Measurements from ENCODE around the gene APH1A. TPM values are rescaled to one million over a fixed set of nuclear protein-coding genes. Genes with fewer than 3 reads are reported as not detected.

APH1A gene
- total and polyA plus RNA-seq, 4 experiments from 2014 or later = 45.1 to 120 (median 94.8) TPM

GRCh38 chr1:150282558-150282958 lies 13.7 kb upstream of the APH1A start:
- no peak for DNase-seq
- Histone ChIP-seq H3K4me1 (ENCODE audit: insufficient read depth, low read length) (peaks cover 23% of the 10 kb centered on the region), H3K4me3 (ENCODE audit: low read length in 2 of 2) (no peak overlapping the region), H3K9me3 (ENCODE audit: control insufficient read depth in 1 of 2, low read length in 2 of 2) (no peaks in the 10 kb centered on the region), H3K27me3 (ENCODE audit: insufficient read depth, low read length) (no peaks in the 10 kb centered on the region), H3K36me3 (ENCODE audit: insufficient read depth, low read length) (no peaks in the 10 kb centered on the region), H3K27ac (ENCODE audit: low read depth, low read length) (peak overlapping the region; percentile 24)
- POLR2A ChIA-PET (ENCODE audit: partially characterized antibody) = interaction anchor here (0.7 to 2.6 kb wide), 7 partner anchors 13 to 722 kb away, joined by 3 to 37 read pairs (median 5); partner anchors contain the start of genes APH1A and RPRD2
- Mint-ChIP-seq H3K4me1 (peaks cover 15 to 27% (median 24%) of the 10 kb centered on the region in 4 donors), H3K27me3 (no peaks in the 10 kb centered on the region), H3K4me3 (peak overlapping the region; percentile 83 to 97 (median 89)), H3K9me3 (peaks cover 0 to 4% (median 0%) of the 10 kb centered on the region in 8 donors), H3K27ac (peak overlapping the region; percentile 87 to 98 (median 96)), H3K36me3 (peaks cover 0 to 1% of the 10 kb centered on the region in 2 donors)
- intact Hi-C loops (cut with micrococcal nuclease) = loop anchor here (1.0 to 2.0 kb wide), 3 partner anchors 11 to 46 kb away; partner anchors contain the start of genes ANP32E, APH1A and MRPS21
- CTCF ChIA-PET (ENCODE audit: partially characterized antibody) = interaction anchor here (0.7 to 3.9 kb wide), 3 partner anchors 26 to 95 kb away, joined by 3 to 45 read pairs (median 4); partner anchors contain the start of gene CA14

- peak; percentile 81 to 89 (median 88) for DNase-seq
- Mint-ChIP-seq H3K4me3 (peak within 1 kb of the TSS; percentile 83 to 97 (median 89)), H3K4me1 (peaks cover 15 to 27% (median 24%) of the 10 kb centered on the region in 4 donors), H3K27me3 (no peaks in the 10 kb centered on the region), H3K27ac (peak within 1 kb of the TSS; percentile 87 to 98 (median 96)), H3K9me3 (peaks cover 0 to 4% (median 0%) of the 10 kb centered on the region in 8 donors), H3K36me3 (peaks cover 0 to 1% of the 10 kb centered on the region in 2 donors)
- intact Hi-C loops (cut with micrococcal nuclease) = loop anchor here (1.0 to 2.0 kb wide), 4 partner anchors 11 to 46 kb away; partner anchors contain the start of genes ANP32E, APH1A and MRPS21
- Histone ChIP-seq H3K4me1 (ENCODE audit: insufficient read depth, low read length) (peaks cover 23% of the 10 kb centered on the region), H3K27me3 (ENCODE audit: insufficient read depth, low read length) (no peaks in the 10 kb centered on the region), H3K9me3 (ENCODE audit: control insufficient read depth in 1 of 2, low read length in 2 of 2) (no peaks in the 10 kb centered on the region), H3K4me3 (ENCODE audit: low read length in 2 of 2) (peak within 1 kb of the TSS; percentile 61 to 80), H3K36me3 (ENCODE audit: insufficient read depth, low read length) (no peaks in the 10 kb centered on the region), H3K27ac (ENCODE audit: low read depth, low read length) (peak within 1 kb of the TSS; percentile 57)
- POLR2A ChIA-PET (ENCODE audit: partially characterized antibody) = interaction anchor here (0.7 to 2.6 kb wide), 12 partner anchors 9 to 395 kb away, joined by 3 to 37 read pairs (median 5); partner anchors contain the start of genes ANP32E, APH1A and RPRD2
- CTCF ChIA-PET (ENCODE audit: partially characterized antibody) = interaction anchor here (0.7 to 3.9 kb wide), 10 partner anchors 9 to 875 kb away, joined by 3 to 45 read pairs (median 4); partner anchors contain the start of genes ANP32E, C1orf54, CA14 and TNFAIP8L2
Observed at GRCh38 chr1:150281758-150282557, 13.1 kb upstream of the APH1A start, which contains the start of gene CIART. Gene CIART (plus strand): TSS chr1:150282554. CDS start chr1:150283268, 714 bp downstream.

GRCh38 chr1:150281221-150281757 lies 12.5 kb upstream of the APH1A start:
- POLR2A ChIA-PET (ENCODE audit: partially characterized antibody) = interaction anchor here (1.0 to 2.6 kb wide), 8 partner anchors 10 to 287 kb away, joined by 3 to 37 read pairs (median 4); partner anchors contain the start of genes ANP32E, APH1A and RPRD2
- H3K36me3 Mint-ChIP-seq = peaks cover 0 to 1% of the 10 kb centered on the region in 2 donors

GRCh38 chr1:150280138-150280707 lies 11.4 kb upstream of the APH1A start:
- Histone ChIP-seq H3K9me3 (ENCODE audit: control insufficient read depth in 1 of 2, low read length in 2 of 2) (no peaks in the 10 kb centered on the region), H3K27ac (ENCODE audit: low read depth, low read length) (no peak overlapping the region), H3K4me3 (ENCODE audit: low read length in 2 of 2) (no peak overlapping the region), H3K27me3 (ENCODE audit: insufficient read depth, low read length) (no peaks in the 10 kb centered on the region), H3K36me3 (ENCODE audit: insufficient read depth, low read length) (no peaks in the 10 kb centered on the region), H3K4me1 (ENCODE audit: insufficient read depth, low read length) (peaks cover 23% of the 10 kb centered on the region)
- Mint-ChIP-seq H3K4me3 (peak overlapping the region in 7 of 8 donors; percentile 15 to 72 (median 41)), H3K27ac (peak overlapping the region in 5 of 7 donors; percentile 45 to 87 (median 79)), H3K27me3 (no peaks in the 10 kb centered on the region), H3K4me1 (peaks cover 15 to 27% (median 24%) of the 10 kb centered on the region in 4 donors), H3K36me3 (peaks cover 0 to 3% of the 10 kb centered on the region in 2 donors), H3K9me3 (peaks cover 0 to 4% (median 0%) of the 10 kb centered on the region in 8 donors)
- ChIA-PET POLR2A (ENCODE audit: partially characterized antibody) (interaction anchor here (1.2 to 2.6 kb wide), 2 partner anchors 11 to 84 kb away, joined by 4 to 17 read pairs; partner anchors contain the start of gene RPRD2), CTCF (ENCODE audit: partially characterized antibody) (interaction anchor here (1.2 to 3.9 kb wide), 3 partner anchors 24 to 877 kb away, joined by 3 to 45 read pairs (median 3); partner anchors contain the start of genes CA14 and TNFAIP8L2)
- no peak for DNase-seq
- intact Hi-C loops (cut with micrococcal nuclease) = no loop called here

More at GRCh38 chr1:150281221-150281757, 12.5 kb upstream of the APH1A start:
- no peaks in the 10 kb centered on the region for H3K36me3 ChIP-seq (ENCODE audit: insufficient read depth, low read length)
- H3K27ac ChIP-seq (ENCODE audit: low read depth, low read length) = peak overlapping the region; percentile 57
- H3K4me3 ChIP-seq (ENCODE audit: low read length in 2 of 2) = peak overlapping the region; percentile 61 to 80
- Mint-ChIP-seq H3K27me3 (no peaks in the 10 kb centered on the region), H3K9me3 (peaks cover 0 to 4% (median 0%) of the 10 kb centered on the region in 8 donors), H3K4me3 (peak overlapping the region; percentile 83 to 97 (median 89)), H3K4me1 (peaks cover 15 to 27% (median 24%) of the 10 kb centered on the region in 4 donors), H3K27ac (peak overlapping the region; percentile 87 to 98 (median 96))
- H3K9me3 ChIP-seq (ENCODE audit: control insufficient read depth in 1 of 2, low read length in 2 of 2) = no peaks in the 10 kb centered on the region
- no peaks in the 10 kb centered on the region for H3K27me3 ChIP-seq (ENCODE audit: insufficient read depth, low read length)
- intact Hi-C loops (cut with micrococcal nuclease) = loop anchor here (1.0 kb wide), 1 partner anchor 25 kb away; no protein-coding TSS in a partner anchor
- peaks cover 23% of the 10 kb centered on the region for H3K4me1 ChIP-seq (ENCODE audit: insufficient read depth, low read length)
- CTCF ChIA-PET (ENCODE audit: partially characterized antibody) = interaction anchor here (0.8 to 3.9 kb wide), 8 partner anchors 9 to 876 kb away, joined by 3 to 45 read pairs (median 4); partner anchors contain the start of genes ANP32E, C1orf54, CA14 and TNFAIP8L2
- DNase-seq = peak; percentile 42 to 63 (median 54)

- peak overlapping the region in 1 of 7 donors; percentile 13 for H3K27ac Mint-ChIP-seq
- Histone ChIP-seq H3K27ac (ENCODE audit: low read depth, low read length) (no peak overlapping the region), H3K36me3 (ENCODE audit: insufficient read depth, low read length) (no peaks in the 10 kb centered on the region), H3K4me3 (ENCODE audit: low read length in 2 of 2) (no peak overlapping the region), H3K27me3 (ENCODE audit: insufficient read depth, low read length) (no peaks in the 10 kb centered on the region), H3K4me1 (ENCODE audit: insufficient read depth, low read length) (peaks cover 9% of the 10 kb centered on the region), H3K9me3 (ENCODE audit: control insufficient read depth in 1 of 2, low read length in 2 of 2) (no peaks in the 10 kb centered on the region)
- DNase-seq = no peak
- H3K36me3 Mint-ChIP-seq = peaks cover 11 to 25% of the 10 kb centered on the region in 2 donors
- CTCF ChIA-PET (ENCODE audit: partially characterized antibody) = interaction anchor here (1.3 to 3.0 kb wide), 3 partner anchors 8 to 17 kb away, joined by 4 to 14 read pairs (median 5); no protein-coding TSS in a partner anchor
- H3K27me3 Mint-ChIP-seq = no peaks in the 10 kb centered on the region
- peaks cover 5 to 14% (median 10%) of the 10 kb centered on the region in 4 donors for H3K4me1 Mint-ChIP-seq
- peaks cover 0 to 2% (median 0%) of the 10 kb centered on the region in 8 donors for H3K9me3 Mint-ChIP-seq
- no peak overlapping the region for H3K4me3 Mint-ChIP-seq
- POLR2A ChIA-PET (ENCODE audit: partially characterized antibody) = no interaction called here
- intact Hi-C loops (cut with micrococcal nuclease) = no loop called here
Observed at GRCh38 chr1:150273311-150273710, 4.5 kb upstream of the APH1A start.

GRCh38 chr1:150271291-150271959 lies 2.6 kb upstream of the APH1A start:
- H3K27me3 Mint-ChIP-seq = no peaks in the 10 kb centered on the region
- no peak overlapping the region for H3K4me3 ChIP-seq (ENCODE audit: low read length in 2 of 2)
- CTCF ChIA-PET (ENCODE audit: partially characterized antibody) = interaction anchor here (1.0 to 3.0 kb wide), 2 partner anchors 9 to 15 kb away, joined by 5 to 14 read pairs; no protein-coding TSS in a partner anchor

More at GRCh38 chr1:150271291-150271959, 2.6 kb upstream of the APH1A start:
- intact Hi-C loops (cut with micrococcal nuclease) = no loop called here
- Mint-ChIP-seq H3K36me3 (peaks cover 20 to 42% of the 10 kb centered on the region in 2 donors), H3K4me1 (peaks cover 18 to 32% (median 25%) of the 10 kb centered on the region in 4 donors), H3K4me3 (peak overlapping the region in 1 of 8 donors; percentile 20), H3K27ac (peak overlapping the region in 2 of 7 donors; percentile 29 to 48), H3K9me3 (peaks cover 0 to 2% (median 0%) of the 10 kb centered on the region in 8 donors)
- POLR2A ChIA-PET (ENCODE audit: partially characterized antibody) = interaction anchor here (0.7 to 1.3 kb wide), 2 partner anchors 8 to 16 kb away, joined by 3 read pairs; no protein-coding TSS in a partner anchor
- Histone ChIP-seq H3K27me3 (ENCODE audit: insufficient read depth, low read length) (no peaks in the 10 kb centered on the region), H3K9me3 (ENCODE audit: control insufficient read depth in 1 of 2, low read length in 2 of 2) (no peaks in the 10 kb centered on the region), H3K27ac (ENCODE audit: low read depth, low read length) (no peak overlapping the region), H3K36me3 (ENCODE audit: insufficient read depth, low read length) (peaks cover 9% of the 10 kb centered on the region), H3K4me1 (ENCODE audit: insufficient read depth, low read length) (peaks cover 24% of the 10 kb centered on the region)
- DNase-seq = no peak
